GM15510 (cell line): ENCODE data around the gene MAD1L1.

Experiments used
- POLR2A ChIP-seq: IDR thresholded peaks from 3 replicates; pipeline ENCODE4 v1.6.1; 2011; ENCODE audit warnings: borderline replicate concordance; ENCODE audit not compliant: insufficient read length; ENCODE audit errors: extremely low read depth

MAD1L1 gene

DNA sequence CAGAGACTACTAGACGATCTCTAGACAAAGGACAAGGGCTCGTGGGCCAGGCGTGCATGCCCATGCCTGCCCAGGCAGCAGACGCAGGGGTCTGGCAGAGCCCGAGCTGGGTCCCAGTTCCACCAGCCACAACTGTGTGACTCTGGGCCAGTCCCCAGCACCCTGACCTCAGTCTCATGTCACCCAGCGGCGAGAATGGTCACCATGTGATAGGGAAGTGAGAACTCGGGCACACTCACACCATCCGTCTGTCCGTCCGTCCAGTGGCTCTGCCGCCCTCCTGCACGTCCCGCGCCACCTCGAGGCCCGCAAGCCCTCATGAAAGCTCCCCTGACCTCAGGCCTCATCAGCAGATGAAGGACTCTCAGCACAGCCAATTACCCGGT lies 282.7 kb downstream of the MAD1L1 start:
- TF ChIP-seq POLR2A = no peak

DNA sequence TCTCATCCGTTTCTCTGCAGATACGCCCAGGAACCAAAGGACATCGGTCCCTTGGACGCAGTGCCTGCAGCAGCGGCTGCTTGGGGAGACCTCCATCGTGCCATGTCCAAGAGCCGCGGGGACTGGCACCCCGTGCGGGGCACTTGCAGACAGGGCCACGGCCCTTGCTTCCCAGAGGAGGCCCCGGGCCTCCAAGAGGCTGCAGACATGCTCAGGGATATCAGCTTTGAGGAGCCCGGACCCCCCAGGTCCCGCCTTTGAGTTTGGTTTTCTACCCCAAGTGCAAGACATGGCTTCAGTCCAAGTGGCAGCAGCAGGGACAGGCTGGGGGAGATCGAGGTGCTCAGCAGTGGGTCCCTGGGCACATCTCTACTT lies 283.1 kb downstream of the MAD1L1 start:
- TF ChIP-seq POLR2A = no peak

DNA sequence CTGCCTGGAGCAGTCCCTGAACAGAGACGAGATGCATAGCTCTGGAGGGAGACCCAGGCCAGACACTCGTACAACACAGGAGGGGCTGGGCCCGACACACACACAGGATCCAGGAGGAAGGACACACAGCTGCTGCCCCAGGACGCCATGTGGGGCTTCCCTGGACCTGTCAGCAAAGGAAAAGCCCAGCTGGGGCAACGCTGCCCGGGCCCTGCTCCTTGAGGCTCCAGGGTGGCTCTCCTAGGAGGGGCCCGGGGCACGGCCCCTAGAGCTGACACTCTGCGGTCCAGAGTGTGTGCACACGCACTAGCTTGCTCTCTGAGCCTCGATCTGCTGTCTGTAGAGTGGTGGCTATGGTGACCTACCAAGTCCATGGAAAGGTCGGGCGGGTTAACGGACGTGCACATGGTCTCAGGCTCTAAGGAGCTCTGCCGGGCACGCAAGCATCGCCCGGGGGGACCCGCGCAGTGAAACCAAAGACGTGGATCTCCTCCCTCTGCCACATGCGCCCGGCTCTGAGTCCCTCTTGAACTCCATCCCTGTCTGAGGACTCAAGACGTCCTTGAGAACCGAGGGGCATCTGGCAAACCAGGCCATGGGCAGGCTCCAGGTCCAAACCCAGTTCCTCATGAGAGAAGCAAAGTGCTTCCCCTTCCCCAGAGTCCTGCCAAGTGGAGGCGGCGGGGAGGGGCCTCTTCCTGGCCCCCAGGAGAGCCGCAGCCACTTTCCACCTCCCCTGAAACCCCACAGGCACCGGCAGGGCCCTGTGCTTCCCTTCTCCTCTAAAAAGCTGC lies 283.7 kb downstream of the MAD1L1 start:
- TF ChIP-seq POLR2A = no peak

DNA sequence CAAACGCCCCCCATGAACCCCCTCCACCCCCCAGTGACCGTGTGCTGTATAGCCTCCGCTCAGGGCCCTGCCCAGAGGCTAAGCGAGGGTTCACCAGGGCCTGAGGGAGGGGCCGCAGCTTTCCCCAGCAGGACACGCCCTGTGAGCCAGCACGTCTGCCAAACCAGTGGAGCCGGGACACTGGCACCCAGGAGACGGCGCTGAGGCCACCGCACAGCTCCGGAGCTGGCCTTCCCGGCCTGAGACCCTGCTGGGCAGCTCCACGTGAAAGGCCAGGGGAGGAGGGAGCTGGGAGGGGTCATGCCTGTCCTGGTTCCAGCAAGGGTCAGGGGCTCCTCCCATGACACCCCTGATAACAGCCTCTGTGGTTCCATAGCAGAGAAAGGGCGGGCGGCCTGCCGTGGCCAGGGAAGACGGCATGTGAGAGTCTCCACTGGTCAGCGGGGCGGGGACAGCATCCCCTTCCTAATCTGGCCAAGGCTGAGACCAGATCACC lies 284.4 kb downstream of the MAD1L1 start:
- no peak for TF ChIP-seq POLR2A

DNA sequence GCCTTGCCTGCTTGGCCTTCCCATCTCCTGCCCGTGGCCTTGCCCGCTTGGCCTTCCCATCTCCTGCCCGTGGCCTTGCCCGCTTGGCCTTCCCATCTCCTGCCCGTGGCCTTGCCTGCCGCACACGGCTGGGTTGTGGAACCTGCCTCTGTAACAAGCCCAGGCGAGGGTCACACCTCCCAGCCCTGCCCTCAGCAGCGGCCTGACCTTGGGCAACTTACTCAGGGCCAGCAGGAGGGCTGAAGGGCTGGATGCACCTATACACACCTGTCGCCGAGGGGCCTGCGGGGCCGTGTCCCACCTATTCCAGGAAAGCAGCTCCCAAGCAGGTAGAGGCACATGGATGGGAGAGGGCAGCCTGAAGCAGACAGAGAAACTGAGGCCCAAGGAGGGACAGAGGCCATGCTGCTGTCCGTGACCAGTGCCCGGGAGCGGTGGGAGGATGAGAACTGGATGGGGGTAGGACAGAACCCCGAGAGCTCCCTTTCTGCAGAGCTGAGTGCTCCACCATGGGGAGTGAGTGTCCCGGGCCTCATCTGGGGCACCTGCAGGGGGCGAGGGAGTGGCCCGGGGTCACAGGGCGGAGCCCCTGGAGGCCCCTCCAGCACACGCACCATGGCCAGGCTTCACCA lies 285.0 kb downstream of the MAD1L1 start:
- TF ChIP-seq POLR2A = no peak

DNA sequence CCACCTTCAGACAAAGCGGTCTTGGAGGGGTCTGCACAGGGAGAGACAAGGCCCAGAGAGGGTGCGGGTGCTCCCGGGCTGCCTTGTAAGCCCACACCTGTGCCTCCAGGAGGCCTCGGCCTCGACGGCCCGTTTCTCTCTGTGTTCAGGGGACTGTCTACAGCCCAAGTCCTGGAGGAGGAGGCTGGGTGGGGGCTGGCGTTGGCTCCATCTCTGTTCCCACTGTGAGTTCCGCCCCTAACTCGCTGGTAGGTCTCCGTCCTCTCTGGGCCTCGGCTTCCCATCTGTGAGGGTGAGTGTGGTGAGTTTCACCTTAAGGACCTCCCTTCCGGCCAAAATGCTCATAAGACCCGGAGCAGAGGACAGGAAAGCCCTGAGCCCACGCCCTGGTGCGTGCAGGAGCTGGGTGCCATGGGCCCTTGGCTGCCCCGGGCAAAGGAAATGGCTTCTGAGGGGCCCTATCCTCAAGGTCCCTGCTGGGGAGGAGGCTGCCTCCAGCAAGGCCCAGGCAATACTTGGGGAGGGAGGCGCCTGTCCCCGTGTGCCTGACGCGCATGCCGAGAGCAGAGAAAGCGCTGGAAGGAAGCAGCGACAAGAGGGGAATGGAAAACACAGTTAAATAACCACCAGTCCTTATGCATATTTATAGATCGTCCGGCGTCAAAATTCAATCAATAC lies 285.8 kb downstream of the MAD1L1 start:
- no peak for TF ChIP-seq POLR2A

DNA sequence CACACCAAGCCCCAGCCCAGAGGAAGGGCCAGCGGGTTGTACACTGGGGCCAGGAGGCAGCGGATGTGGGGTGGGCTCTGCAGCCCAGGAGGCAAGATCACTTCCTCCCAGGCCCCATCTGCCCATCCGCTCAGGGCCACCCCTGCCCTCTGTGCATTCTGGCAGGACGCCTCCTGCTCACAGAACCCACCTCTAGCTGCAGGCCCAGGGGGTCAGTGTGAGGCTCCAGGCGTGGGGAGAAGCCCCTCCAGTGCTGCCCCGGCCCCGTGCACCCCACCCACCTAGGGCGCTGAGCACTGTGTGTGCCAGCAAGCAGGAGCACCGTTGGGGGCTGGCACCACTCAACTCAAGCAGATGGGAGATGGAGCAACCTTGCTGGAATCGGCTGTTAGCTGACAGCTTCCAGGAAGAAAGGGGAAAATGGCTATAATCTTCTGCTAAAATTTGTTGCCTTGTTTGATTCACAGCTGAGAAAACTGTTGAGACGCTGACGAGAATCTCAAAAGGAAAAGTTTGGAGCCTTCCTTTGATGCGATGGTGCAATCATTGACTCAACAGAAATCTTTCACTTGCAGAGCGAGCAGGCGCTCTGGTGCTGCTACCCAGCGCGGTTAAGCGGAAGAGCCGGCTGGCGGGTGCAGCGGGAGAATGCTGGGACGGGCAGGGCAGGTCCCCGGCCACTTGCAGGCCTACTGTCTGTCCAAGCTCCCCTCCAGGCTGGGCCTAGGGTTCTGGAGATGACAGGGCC lies 286.5 kb downstream of the MAD1L1 start:
- TF ChIP-seq POLR2A = no peak

DNA sequence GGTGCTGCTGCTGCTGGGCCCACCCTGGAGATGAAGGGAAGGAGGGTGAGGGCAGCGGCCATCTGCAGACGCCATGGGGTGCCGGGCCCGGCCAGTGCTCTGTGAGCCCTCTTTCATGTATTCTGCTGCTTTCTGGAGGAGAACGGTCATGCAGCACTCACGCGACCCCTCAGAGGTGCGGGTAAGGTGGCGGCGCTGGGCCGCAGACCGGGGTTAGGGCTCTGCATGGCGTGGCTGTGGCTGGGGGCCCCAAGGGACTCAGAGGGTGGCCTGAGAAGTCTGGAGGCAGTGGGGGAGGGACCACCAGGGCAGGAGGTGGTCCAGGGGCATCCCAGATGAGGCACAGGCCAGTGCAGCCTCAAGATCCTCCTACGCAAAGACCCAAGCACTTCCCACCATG lies 287.2 kb downstream of the MAD1L1 start:
- TF ChIP-seq POLR2A = no peak

DNA sequence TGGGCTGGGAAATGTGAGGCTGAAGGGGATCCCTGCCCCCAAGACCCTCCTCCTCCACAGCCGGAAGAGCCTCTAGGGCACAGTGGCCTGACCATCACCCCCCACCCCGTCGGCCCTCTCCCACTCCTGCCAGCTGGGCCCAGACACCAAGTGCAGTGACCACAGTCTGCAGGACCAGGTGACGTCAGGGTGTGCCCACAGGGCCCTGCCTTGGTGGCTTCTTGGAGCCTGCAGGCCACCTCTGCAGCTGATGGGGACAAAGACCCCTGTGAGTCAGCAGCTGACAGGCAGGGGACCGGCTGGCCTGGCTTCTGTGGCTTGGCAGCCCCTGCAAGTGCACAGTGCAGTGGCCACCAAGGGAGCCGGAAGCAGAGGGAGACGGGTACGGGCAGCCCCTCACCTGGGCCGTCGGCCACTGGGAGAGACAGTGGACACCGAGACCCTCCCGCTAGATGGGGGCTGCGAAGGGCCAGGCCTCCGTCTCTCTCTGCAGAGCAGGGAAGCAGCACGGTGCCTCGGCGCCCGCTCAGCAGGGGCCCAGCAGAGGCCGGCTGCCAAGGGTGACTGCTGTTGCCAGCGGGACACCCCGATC lies 288.0 kb downstream of the MAD1L1 start:
- no peak for TF ChIP-seq POLR2A

DNA sequence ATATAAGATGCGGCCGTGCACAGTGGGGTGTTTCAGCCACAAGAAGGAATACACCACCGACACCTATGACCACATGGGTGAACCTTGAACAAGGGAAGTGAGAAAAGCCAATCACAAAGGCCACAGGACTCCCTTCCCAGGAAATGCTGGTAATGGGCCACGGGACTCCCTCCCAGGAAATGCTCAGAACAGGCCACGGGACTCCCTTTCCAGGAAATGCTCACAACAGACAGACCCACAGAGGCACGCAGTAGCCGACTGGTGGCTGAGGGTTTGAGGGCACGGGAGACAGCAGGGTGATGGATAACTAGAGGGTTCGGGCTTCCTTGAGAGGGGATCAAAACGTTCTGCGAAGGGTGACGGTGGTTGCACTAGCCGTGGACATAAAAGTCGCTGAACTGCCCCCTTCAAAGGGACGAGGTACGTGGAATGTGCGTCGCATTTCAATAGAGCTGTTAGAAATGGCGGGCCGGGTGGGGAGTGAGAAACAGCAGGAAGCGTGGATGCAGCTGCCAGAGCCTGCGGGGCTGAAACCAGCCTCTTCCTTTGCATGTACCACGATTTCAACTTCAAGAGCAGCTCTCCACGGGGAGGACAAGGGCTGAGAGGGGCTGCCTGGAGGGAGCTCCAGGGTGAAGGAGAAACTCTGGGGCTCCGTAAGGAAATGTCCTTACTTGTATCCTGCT lies 288.7 kb downstream of the MAD1L1 start:
- TF ChIP-seq POLR2A = no peak

DNA sequence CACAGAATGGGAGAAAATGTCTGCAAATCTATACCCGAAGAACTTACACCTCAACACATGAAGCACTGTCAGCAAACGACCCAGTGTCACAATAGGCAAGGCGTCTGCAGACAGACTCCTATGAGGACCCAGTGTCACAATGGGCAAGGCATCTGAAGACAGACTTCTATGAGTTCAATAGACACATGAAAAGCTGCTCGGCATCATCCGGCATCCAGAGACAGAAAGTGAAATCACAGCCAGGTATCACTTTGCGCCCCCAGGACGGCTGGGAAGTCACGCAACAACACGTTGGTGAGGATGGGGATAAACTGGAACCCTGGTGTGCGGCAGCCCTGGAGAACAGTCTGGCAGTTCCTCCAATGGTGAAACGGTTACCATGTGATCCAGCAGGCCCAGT lies 289.4 kb downstream of the MAD1L1 start:
- TF ChIP-seq POLR2A = no peak

DNA sequence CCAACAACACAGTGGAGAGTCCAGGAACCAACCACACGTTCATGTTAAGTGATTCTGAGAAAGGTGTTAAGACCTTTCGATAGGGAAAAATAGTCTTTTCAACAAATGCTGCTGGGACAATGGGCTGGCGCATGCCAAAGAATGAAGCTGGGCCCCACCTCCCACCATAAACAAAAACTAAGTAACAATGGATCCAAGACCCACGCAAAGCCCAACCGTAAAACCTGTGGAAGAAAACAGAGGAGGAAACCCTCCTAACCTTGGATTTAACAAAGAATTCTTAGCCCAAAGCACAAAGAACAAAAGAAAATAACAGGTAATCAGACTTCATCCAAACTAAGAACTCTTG lies 289.8 kb downstream of the MAD1L1 start:
- no peak for TF ChIP-seq POLR2A

DNA sequence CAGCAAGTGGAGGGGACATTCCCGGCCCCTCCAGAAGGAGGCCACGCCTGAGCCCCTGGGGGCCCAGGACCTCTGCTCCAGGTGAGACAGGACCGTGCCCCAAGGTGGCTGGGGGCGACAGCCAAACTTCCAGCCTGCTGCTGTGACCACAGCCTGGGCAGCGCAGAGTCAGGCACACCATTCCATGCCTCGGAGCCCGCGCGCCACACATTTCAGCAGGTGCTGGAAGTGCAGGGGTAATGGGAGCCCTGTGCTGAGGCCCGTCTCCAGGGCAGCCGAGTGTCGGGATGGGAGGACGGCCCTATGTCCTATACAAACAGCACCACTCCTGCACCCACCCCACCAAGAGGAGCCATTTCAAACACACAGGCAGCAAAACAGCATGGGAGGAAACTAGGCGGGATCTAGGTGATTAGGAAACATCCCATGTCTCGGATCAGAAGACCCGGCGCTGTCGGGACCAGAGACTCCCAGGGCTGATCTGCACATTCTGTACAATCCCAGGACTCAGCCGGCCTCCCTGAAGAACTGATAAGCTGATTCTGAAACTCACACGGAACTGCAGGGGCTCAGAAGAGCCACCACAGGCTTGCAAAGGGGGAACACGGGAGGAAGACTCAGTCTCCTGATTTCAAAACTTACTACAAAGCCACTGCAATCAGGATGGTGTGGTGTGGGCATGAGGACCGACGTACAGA lies 290.4 kb downstream of the MAD1L1 start:
- no peak for TF ChIP-seq POLR2A
